Transverse colon (tissue), 3 donors: ENCODE measurements around the gene NME4.

Experiments
- POLR2A ChIP-seq: fragments of 450-650 bp; IDR thresholded peaks from one replicate; pipeline ENCODE4 v1.6.1; 2016; ENCODE audit warnings: antibody characterized with exemption, mild to moderate bottlenecking, moderate library complexity
- TF ChIP-seq, protein P1 (sequence below), 5 experiments: fragments of 200-600 bp in 3 of 5; fragments of 450-650 bp in 2 of 5; sonication (generic) in 3 of 5; IDR thresholded peaks; 1 replicate in 2 of 5; 2 replicates in 3 of 5; pipeline ENCODE4 v1.5.1; 2016 to 2017; ENCODE audit warnings: antibody characterized with exemption in 5 of 5, inconsistent platforms in 3 of 5, mild to moderate bottlenecking in 2 of 5, moderate library complexity in 1 of 5

DNA sequence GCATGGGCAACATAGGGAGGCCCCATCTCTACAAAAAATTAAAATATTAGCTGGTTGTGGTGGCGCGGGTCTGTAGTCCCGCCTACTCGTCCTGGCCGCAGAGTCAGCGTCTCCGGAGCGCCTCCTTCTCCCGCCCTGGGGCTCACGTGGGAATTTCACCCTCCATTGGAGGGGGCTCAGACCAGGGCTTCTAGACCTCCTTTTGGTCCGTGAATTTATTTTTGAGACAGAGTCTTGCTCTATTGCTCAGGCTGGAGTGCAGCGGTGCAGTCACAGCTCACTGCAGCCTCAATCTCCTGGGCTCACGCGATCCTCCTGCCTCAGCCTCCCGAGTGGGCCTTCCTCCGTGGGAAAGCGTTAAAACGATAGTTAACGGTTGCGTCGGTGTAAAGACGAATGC, 394 bp upstream of the NME4 start:
- TF ChIP-seq, protein P1, sequence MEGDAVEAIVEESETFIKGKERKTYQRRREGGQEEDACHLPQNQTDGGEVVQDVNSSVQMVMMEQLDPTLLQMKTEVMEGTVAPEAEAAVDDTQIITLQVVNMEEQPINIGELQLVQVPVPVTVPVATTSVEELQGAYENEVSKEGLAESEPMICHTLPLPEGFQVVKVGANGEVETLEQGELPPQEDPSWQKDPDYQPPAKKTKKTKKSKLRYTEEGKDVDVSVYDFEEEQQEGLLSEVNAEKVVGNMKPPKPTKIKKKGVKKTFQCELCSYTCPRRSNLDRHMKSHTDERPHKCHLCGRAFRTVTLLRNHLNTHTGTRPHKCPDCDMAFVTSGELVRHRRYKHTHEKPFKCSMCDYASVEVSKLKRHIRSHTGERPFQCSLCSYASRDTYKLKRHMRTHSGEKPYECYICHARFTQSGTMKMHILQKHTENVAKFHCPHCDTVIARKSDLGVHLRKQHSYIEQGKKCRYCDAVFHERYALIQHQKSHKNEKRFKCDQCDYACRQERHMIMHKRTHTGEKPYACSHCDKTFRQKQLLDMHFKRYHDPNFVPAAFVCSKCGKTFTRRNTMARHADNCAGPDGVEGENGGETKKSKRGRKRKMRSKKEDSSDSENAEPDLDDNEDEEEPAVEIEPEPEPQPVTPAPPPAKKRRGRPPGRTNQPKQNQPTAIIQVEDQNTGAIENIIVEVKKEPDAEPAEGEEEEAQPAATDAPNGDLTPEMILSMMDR (IDR thresholded peaks at IDR 0.05): no peak
- no peak for TF ChIP-seq POLR2A
